Transverse colon (tissue), 4 donors: ENCODE results near the gene KIAA1755. TPM values are rescaled to one million over a fixed set of nuclear protein-coding genes. Genes with fewer than 3 reads are reported as not detected.

Source experiments
- DNase-seq: peaks from one replicate; pipeline ENCODE4 v3.0.0-alpha.2; 2019
- H3K27ac ChIP-seq, 4 donors: fragments of 200-600 bp; sonication (generic); 2 replicates each; pipeline ENCODE4 v1.5.1; 2016 to 2018; ENCODE audit warnings: inconsistent platforms in 4 of 4
- H3K27me3 ChIP-seq: fragments of 200-600 bp; sonication (generic); 2 replicates; pipeline ENCODE4 v1.5.1; 2017; ENCODE audit warnings: inconsistent platforms
- H3K36me3 ChIP-seq, 4 donors: fragments of 200-600 bp; sonication (generic); 2 replicates each; pipeline ENCODE4 v1.5.1; 2017 to 2019; ENCODE audit warnings: inconsistent platforms in 4 of 4
- H3K4me1 ChIP-seq, 4 donors: fragments of 200-600 bp; sonication (generic); 2 replicates each; pipeline ENCODE4 v1.5.1; 2017 to 2020; ENCODE audit warnings: inconsistent platforms in 4 of 4
- H3K4me3 ChIP-seq, 4 donors: fragments of 200-600 bp; sonication (generic); 1 replicate in 1 of 4; 2 replicates in 3 of 4; pipeline versions ENCODE4 v1.5.1 to v1.6.1; 2017 to 2019; ENCODE audit warnings: inconsistent platforms in 4 of 4
- H3K9me3 ChIP-seq, 2 donors: fragments of 200-600 bp; sonication (generic); 2 replicates each; pipeline ENCODE4 v1.5.1; 2017 to 2019; ENCODE audit warnings: inconsistent platforms in 2 of 2
- EP300 ChIP-seq: sonication (generic); formaldehyde crosslinking; IDR thresholded peaks from one replicate; pipeline ENCODE4 v1.6.1; 2017; ENCODE audit warnings: antibody characterized with exemption, low read depth
- POLR2A ChIP-seq: fragments of 450-650 bp; IDR thresholded peaks from one replicate; pipeline ENCODE4 v1.6.1; 2016; ENCODE audit warnings: antibody characterized with exemption, mild to moderate bottlenecking, moderate library complexity
- POLR2AphosphoS5 ChIP-seq, 3 donors: sonication (generic); formaldehyde crosslinking; IDR thresholded peaks; one replicate each; pipeline ENCODE4 v1.6.1; 2016; ENCODE audit warnings: antibody characterized with exemption in 3 of 3
- WGBS, 2 donors: methylation state at CpG; one replicate each; pipeline ENCODE4 v1.1.5; 2018; ENCODE audit warnings: low coverage in 1 of 2; 5-methylcytosine and 5-hydroxymethylcytosine counted together
- in situ Hi-C, 4 donors: fragments of 200-750 bp; cut with MboI; loops; one replicate each; pipeline versions ENCODE4 v1.15.0 to v1.15.1; 2017; ENCODE audit warnings: low sequenced_read_pairs in 3 of 4, low pct_ligation_motif_present in 1 of 4, low pct_unique_long_range_greater_than_20kb in 1 of 4
- intact Hi-C: fragments of 100-400 bp; cut with DNase I; formaldehyde crosslinking; loops from one replicate; pipeline ENCODE4 v1.15.1; 2023; ENCODE audit warnings: low total_unique reads
- total RNA-seq, 4 donors: library from RNA; depleted of rRNA; stranded (reverse); fragments of >200 nt; gene quantifications; one replicate each; pipeline ENCODE4 v1.1.0, GENCODE V29; 2016
- TF ChIP-seq, protein P1 (sequence below), 5 experiments: fragments of 200-600 bp in 3 of 5; fragments of 450-650 bp in 2 of 5; sonication (generic) in 3 of 5; IDR thresholded peaks; 1 replicate in 2 of 5; 2 replicates in 3 of 5; pipeline ENCODE4 v1.5.1; 2016 to 2017; ENCODE audit warnings: antibody characterized with exemption in 5 of 5, inconsistent platforms in 3 of 5, mild to moderate bottlenecking in 2 of 5, moderate library complexity in 1 of 5

The KIAA1755 gene
- total RNA-seq, 4 donors from 2014 or later, result 1.6 to 20.2 (median 3.7) TPM

DNA sequence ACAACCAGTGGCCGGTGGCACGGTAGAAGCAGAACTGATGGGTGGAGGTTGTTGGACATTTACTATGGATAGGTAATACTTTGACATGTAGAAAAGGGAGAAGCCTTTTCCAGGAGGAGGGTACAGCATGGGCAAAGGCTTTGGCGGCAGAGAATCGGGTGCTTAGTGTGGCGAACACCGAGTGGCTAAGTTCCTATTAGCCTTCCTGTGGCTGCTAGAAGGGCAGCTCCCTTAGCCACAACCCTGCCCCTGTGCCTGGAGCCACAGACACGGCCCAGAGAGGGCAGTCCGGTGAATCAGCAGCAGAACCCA is 57.6 kb downstream of the KIAA1755 start:
- WGBS, 2 donors, result 73 to 100% methylated on average over 1 to 8 of the region's 8 CpGs
- H3K27me3 ChIP-seq, result peaks cover 7% of the 10 kb centered on the region
- H3K36me3 ChIP-seq, result no peaks in the 10 kb centered on the region
- TF ChIP-seq POLR2AphosphoS5 (IDR thresholded peaks at IDR 0.05) (no peak), EP300 (no peak), POLR2A (no peak)
- TF ChIP-seq, protein P1, sequence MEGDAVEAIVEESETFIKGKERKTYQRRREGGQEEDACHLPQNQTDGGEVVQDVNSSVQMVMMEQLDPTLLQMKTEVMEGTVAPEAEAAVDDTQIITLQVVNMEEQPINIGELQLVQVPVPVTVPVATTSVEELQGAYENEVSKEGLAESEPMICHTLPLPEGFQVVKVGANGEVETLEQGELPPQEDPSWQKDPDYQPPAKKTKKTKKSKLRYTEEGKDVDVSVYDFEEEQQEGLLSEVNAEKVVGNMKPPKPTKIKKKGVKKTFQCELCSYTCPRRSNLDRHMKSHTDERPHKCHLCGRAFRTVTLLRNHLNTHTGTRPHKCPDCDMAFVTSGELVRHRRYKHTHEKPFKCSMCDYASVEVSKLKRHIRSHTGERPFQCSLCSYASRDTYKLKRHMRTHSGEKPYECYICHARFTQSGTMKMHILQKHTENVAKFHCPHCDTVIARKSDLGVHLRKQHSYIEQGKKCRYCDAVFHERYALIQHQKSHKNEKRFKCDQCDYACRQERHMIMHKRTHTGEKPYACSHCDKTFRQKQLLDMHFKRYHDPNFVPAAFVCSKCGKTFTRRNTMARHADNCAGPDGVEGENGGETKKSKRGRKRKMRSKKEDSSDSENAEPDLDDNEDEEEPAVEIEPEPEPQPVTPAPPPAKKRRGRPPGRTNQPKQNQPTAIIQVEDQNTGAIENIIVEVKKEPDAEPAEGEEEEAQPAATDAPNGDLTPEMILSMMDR (IDR thresholded peaks at IDR 0.05), result no peak
- intact Hi-C loops (no loop called here), in situ Hi-C loops (no loop called here)
- DNase-seq, result no peak
- H3K4me3 ChIP-seq, result no peak overlapping the region
- H3K4me1 ChIP-seq, result no peaks in the 10 kb centered on the region
- no peaks in the 10 kb centered on the region for H3K9me3 ChIP-seq
- H3K27ac ChIP-seq, result no peak overlapping the region

DNA sequence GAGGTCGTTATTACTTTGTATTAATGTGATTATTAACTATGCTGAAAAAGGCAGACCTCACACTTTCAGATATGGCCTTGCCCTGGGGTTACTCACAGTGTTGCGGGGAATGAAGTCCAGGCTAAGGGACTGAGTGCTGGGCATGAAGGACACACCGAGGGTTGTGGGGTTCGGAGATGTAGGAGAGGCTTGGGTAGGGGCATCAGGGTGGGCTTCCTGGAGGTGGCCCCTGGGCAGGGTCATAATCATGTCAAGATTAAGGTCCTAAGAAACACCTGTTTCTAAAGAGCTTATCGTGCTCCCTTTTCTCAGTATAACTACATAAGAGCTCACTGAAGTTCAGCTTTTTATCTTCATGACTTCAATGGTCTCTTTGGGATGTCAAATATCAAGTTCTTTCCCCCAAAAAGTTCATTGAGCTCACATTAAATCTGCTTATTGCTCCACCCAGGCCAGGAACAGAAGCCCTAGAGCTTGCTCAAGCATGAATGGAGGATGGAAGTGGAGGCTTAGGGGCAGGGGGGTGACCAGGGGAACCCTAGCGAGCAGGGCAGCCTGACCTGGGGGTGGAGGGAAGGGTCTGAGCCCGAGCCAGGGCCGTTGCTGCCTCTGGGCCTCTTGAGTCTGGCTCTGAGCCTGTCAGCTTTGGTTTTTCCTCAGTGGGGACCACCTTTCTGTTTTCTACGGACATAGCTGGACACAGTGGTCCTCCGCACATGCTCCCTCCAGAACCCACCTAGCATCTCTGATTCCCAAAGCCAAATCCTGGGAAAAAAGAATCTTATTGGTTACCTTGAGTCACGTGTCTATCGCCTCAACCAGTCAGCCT is 58.2 kb downstream of the KIAA1755 start:
- intact Hi-C loops, result no loop called here
- in situ Hi-C loops, result no loop called here
- TF ChIP-seq, protein P1 (IDR thresholded peaks at IDR 0.05), result no peak
- no peak for TF ChIP-seq POLR2A
- TF ChIP-seq POLR2AphosphoS5 (IDR thresholded peaks at IDR 0.05), result no peak
- no peak for TF ChIP-seq EP300
- no peak overlapping the region for H3K4me3 ChIP-seq
- H3K27me3 ChIP-seq, result peaks cover 7% of the 10 kb centered on the region
- no peak overlapping the region for H3K27ac ChIP-seq
- H3K36me3 ChIP-seq, result no peaks in the 10 kb centered on the region
- no peak for DNase-seq
- H3K4me1 ChIP-seq, result no peaks in the 10 kb centered on the region
- H3K9me3 ChIP-seq, result no peaks in the 10 kb centered on the region
- 68 to 80% methylated on average over 4 to 12 of the region's 12 CpGs for WGBS, 2 donors

DNA sequence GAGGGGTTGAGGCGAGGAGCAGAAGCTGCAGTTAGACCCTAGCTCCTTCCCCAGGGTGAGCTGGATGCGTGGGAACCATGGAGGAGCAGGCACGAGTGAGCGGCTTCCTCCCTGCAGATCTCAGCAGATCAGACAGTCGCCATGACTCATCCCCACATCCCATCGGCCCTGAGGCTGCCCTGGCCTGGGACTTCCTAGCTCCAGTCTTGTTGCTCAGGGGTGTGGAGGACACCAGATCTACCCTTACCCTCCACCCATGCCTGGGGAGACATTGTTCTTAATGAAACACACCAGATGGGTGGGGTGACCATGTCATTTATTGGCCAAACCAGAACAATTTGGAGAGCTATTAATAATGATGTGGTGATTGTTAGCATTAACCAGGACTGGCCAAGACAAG is 59.2 kb downstream of the KIAA1755 start:
- TF ChIP-seq POLR2A (no peak), EP300 (no peak), POLR2AphosphoS5 (IDR thresholded peaks at IDR 0.05) (no peak)
- TF ChIP-seq, protein P1 (IDR thresholded peaks at IDR 0.05), result no peak
- no peaks in the 10 kb centered on the region for H3K36me3 ChIP-seq
- no peaks in the 10 kb centered on the region for H3K9me3 ChIP-seq
- H3K4me1 ChIP-seq, result no peaks in the 10 kb centered on the region
- no peak for DNase-seq
- 70% methylated on average over 6 of the region's 6 CpGs; no CpG with 5 or more reads in 1 of the 2 donors for WGBS, 2 donors
- in situ Hi-C loops (no loop called here), intact Hi-C loops (no loop called here)
- peaks cover 7% of the 10 kb centered on the region for H3K27me3 ChIP-seq
- H3K4me3 ChIP-seq, result no peak overlapping the region
- no peak overlapping the region for H3K27ac ChIP-seq

DNA sequence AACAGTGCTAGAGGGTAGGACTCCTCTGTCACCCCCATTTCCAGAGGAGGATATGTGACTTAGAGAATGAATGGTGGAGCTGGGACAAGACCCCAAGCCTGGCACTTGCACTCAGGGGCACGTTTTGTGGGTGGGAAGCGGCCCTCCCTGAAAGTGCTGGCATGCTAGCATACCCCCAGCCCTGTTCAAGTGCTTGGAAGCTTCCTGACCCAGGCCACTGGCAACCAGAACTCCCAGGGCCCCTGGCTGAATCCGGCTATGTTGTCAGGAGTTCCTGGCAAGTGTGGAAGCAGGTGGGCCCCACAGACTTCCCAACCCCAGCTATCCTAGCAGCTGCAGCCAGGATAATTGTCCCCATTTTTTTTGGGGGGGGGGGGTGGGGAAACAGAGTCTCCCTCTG is 59.9 kb downstream of the KIAA1755 start:
- no peak for DNase-seq
- Histone ChIP-seq H3K4me1 (no peaks in the 10 kb centered on the region), H3K4me3 (no peak overlapping the region), H3K9me3 (no peaks in the 10 kb centered on the region), H3K36me3 (no peaks in the 10 kb centered on the region), H3K27ac (no peak overlapping the region), H3K27me3 (peaks cover 4% of the 10 kb centered on the region)
- TF ChIP-seq, protein P1 (IDR thresholded peaks at IDR 0.05), result no peak
- TF ChIP-seq POLR2A (no peak), POLR2AphosphoS5 (IDR thresholded peaks at IDR 0.05) (no peak)
- in situ Hi-C loops, result no loop called here
- intact Hi-C loops, result no loop called here
- 57% methylated on average over 3 of the region's 3 CpGs; no CpG with 5 or more reads in 1 of the 2 donors for WGBS, 2 donors
